DMS153 (cell line): Measurements from ENCODE around the gene PARP9.

Experiments used
- DNase-seq: peaks from one replicate; lab custom pipeline; 2025; lab: John Stamatoyannopoulos, UW

The PARP9 gene

GRCh38 chr3:122564155-122564912 lies at the start of gene PARP9, which contains the start of gene DTX3L:
Gene PARP9, minus strand, starts transcription at chr3:122564300. Its CDS starts 4,680 bp downstream, at chr3:122559620.
Gene DTX3L, plus strand, starts transcription at chr3:122564338. Its CDS starts 89 bp downstream, at chr3:122564427.
- DNase-seq = peak; percentile 40

- DNase-seq = no peak
Observed at GRCh38 chr3:122612696-122613095, 48.6 kb upstream of the PARP9 start.

GRCh38 chr3:122609798-122610559 lies 45.9 kb upstream of the PARP9 start:
- DNase-seq = no peak

GRCh38 chr3:122608916-122609315 lies 44.8 kb upstream of the PARP9 start:
- DNase-seq = no peak

GRCh38 chr3:122606330-122606729 lies 42.2 kb upstream of the PARP9 start:
- DNase-seq = no peak

GRCh38 chr3:122603056-122603455 lies 39.0 kb upstream of the PARP9 start:
- no peak for DNase-seq

- no peak for DNase-seq
Observed at GRCh38 chr3:122602011-122602710, 38.1 kb upstream of the PARP9 start.

GRCh38 chr3:122598556-122598955 lies 34.5 kb upstream of the PARP9 start:
- no peak for DNase-seq

GRCh38 chr3:122598151-122598550 lies 34.1 kb upstream of the PARP9 start:
- DNase-seq = no peak

- DNase-seq = no peak
Observed at GRCh38 chr3:122594025-122594424, 29.9 kb upstream of the PARP9 start.

GRCh38 chr3:122590610-122591009 lies 26.5 kb upstream of the PARP9 start:
- DNase-seq = no peak

- DNase-seq = no peak
Observed at GRCh38 chr3:122589297-122589696, 25.2 kb upstream of the PARP9 start.

GRCh38 chr3:122587572-122587971 lies 23.5 kb upstream of the PARP9 start:
- no peak for DNase-seq

GRCh38 chr3:122586773-122587485 lies 22.8 kb upstream of the PARP9 start:
- DNase-seq = no peak

GRCh38 chr3:122586098-122586497 lies 22.0 kb upstream of the PARP9 start:
- DNase-seq = no peak

- DNase-seq = no peak
Observed at GRCh38 chr3:122582390-122582789, 18.3 kb upstream of the PARP9 start.

GRCh38 chr3:122581622-122582021 lies 17.5 kb upstream of the PARP9 start:
- no peak for DNase-seq

GRCh38 chr3:122580470-122580869 lies 16.4 kb upstream of the PARP9 start:
- DNase-seq = no peak

- DNase-seq = no peak
Observed at GRCh38 chr3:122578069-122578740, 14.1 kb upstream of the PARP9 start.

- DNase-seq = no peak
Observed at GRCh38 chr3:122577409-122578031, 13.4 kb upstream of the PARP9 start, which contains the start of gene PARP15. Gene PARP15, plus strand, starts transcription at chr3:122577650. Its CDS starts 18 bp downstream, at chr3:122577668.
